GM21390 (cell line): Measurements from ENCODE around the gene GRIK4.

ENCODE experiments used
- ATAC-seq: cut with Tn5 transposase; IDR thresholded peaks from one replicate; pipeline ENCODE4 v1.9.1; 2021; ENCODE audit not compliant: unreplicated experiment

GRIK4 gene

DNA sequence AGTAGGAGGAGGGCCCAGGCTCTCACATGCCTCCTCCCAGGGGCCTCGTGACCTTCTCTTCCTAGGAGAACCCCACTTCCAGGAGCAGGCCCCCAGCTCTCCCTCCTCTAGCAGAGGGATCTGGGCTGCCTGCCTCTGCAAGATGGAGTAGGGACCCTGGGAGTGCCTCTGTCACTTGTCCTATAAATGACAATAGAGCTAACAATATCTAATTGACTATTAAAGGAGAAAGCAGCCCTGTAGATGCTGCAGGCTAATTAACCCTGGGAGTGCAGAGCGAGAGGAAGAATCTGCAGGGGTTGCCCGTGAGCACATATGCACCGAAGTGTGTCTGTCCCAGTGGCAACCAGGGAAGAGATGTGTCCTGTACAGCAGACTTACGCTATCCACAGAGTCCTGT is 184.4 kb downstream of the GRIK4 start:
- ATAC-seq = no peak

DNA sequence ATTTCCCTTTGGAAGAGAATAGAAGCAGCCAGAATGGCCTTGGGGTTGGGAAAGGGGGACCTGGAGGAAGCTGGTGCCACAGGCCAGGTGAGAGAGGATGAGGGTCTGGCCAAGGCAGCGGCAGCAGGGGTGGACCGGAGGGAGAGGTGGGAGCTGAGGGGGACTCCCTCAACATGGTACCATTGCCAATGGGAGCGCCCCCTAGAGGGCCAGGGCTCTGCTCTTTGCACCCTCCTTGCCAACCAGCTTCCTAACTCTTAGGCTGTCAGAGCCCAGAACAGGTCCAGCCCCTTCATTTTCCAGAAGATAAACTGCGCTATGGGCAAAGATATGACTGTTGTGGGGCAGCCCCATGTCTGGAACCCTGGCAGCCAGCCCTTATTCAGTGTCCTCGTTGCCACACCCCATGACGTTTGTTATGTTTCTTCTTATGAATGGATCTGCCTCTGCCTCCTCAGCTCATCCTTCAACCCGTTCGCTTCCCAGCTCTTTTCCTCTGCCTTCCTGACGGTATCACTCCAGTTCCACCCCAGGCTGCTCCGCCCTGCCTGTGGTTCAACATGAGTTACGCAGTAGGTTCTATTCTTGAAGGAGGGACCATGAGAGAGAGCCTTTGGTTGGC is 185.2 kb downstream of the GRIK4 start:
- ATAC-seq = no peak

DNA sequence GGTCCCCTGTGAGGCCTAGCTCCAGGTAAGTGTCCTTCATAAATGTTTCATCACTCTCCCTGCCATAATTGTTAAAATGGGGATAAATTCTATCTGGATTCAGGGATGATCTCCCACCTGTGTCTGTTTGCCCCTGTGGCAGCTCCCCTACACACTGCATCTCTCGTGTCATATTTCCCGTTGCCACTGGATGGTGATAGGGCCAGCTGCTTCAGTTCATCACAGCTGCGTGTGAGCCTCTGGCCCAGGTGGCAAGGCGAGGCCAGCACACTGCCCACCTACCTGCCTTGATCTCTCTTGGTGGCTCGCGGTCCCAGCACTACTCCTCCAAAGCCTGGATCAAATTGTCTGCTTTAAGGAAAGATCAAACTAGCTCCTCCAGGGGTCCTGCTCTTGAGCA is 187.4 kb downstream of the GRIK4 start:
- no peak for ATAC-seq

DNA sequence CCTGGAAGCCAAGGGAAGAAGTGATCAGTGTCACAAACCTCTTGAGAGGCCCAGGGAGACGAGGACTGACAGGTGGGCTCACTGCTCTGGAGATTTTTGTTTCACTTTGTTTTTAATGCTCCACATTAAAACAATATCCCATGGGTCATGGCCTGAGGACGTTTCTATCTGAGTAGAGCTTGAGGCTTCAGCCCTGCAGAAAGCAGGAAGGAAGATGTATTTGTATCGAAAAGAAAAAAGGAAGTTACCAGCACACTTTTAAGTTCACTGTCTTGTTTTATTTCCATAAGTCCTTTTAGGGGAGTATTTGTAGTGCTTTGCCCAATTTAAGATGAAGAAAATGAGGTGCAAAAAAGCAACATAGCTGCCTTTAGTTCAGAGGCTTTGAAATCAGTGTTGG is 191.1 kb downstream of the GRIK4 start:
- ATAC-seq = peak; percentile 35

DNA sequence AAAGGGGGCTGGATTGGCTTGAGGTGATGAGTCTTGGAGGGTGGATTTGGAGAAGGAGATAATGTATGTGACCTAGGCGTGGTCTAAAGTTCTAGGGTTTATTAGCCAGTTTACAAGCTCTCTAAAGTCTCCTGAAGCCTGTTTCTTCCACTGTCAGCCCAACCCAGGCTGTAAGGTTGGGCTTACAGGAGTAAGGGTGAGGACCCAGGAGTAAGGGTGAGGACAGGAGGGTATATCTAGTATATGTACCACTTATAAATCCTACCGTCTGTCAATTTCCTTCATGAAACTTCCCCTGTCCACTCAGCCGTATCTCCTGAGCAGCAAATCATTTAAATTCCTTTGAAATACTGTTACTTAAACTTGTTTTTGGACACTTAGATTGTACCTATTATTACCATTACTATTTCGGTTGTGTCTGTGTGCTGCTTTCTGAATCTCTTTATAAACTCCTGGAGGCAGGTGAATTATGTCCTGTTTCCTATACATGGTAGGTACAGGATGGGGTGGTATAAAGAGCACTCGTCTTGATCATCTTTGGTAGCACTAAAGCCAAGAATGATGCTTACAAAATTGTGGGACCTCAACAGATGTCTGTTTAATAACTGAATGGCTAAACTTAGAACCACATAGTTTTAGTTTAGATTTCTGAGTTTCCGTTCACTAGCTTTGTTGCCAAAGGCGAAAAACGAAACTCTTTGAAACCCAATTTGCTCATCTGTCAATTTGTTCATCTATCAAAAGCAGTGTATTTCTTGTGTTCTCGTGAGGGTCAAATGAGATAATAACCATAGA is 192.0 kb downstream of the GRIK4 start:
- ATAC-seq = peak; percentile 73

DNA sequence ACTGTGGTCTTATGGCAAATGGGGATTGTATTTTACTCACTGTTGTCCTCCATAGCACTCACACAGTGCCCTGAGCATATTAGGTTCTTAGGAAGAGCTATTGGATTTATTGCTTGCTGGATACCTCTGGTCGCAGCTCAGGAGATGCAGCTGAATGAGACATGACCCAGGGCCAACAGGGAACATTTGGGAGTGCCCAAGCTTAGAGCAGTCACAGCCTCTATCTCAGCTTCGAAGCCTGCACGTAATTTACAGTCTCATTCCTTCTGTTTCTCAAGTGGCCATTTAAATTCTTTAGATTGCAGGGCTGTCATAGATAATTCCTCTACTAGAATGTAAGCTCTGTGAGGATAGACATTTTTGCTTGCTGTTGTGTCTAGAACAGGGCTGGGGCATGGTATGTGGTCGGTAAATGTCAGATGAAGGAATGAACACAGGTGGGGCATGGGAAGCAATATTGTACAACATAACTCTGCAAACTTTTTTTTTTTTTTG is 192.8 kb downstream of the GRIK4 start:
- ATAC-seq = peak; percentile 28

DNA sequence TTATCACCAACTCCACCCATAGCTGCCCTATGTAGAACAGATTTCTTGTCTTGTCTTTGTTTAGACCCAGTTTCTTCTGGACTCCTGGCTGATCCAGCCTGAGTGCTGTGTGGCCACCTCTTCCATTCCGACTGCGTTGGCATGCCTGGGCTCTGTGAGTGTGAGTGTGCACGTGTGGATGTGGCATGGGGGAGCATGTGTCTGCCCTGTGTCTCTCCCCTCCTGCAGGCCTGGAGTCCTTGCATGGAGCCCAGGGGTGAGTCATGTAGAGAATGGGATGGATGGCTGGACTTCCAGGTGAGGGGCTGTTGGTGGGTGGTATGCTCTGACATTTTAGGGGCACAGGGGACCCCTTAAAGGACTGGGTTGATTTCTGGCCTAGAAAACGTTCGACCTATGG is 194.7 kb downstream of the GRIK4 start:
- no peak for ATAC-seq

DNA sequence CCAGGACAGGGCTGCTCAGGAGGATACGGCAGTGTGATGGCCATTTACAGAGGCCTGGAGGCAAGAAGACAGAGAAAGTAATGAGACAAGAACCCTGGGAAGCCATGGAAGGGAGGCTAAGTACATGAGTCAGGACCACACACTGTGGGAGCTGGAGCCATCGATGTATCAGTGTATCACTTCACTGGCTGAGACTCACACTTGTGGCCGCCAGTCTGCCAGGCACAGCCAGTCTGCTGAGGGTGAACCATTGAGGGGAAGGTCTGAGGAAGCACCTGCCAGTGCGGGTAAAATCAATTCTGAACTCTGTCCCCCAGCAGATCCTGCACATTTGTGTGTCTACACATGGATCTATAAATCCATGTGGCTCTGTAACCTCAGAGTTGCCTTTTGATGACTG is 195.6 kb downstream of the GRIK4 start:
- no peak for ATAC-seq

DNA sequence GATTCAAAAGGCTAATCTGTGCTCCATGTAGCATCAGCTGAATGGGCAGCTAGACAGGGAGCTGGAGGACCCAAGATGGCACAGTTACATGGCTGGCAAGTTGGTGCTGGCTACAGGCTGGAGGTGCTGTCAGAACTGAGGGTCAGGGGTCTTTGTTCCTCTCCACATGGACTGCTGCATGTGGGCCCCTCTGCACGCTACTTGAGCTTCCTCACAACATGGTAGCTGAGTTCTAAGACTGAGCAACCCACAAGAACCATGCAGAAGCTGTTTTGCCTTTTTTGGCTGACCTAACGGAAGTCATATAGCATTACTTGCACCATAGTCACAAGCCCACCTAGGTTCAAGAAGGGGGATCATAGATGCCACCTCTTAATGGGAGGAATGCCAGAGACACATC is 196.1 kb downstream of the GRIK4 start:
- no peak for ATAC-seq

DNA sequence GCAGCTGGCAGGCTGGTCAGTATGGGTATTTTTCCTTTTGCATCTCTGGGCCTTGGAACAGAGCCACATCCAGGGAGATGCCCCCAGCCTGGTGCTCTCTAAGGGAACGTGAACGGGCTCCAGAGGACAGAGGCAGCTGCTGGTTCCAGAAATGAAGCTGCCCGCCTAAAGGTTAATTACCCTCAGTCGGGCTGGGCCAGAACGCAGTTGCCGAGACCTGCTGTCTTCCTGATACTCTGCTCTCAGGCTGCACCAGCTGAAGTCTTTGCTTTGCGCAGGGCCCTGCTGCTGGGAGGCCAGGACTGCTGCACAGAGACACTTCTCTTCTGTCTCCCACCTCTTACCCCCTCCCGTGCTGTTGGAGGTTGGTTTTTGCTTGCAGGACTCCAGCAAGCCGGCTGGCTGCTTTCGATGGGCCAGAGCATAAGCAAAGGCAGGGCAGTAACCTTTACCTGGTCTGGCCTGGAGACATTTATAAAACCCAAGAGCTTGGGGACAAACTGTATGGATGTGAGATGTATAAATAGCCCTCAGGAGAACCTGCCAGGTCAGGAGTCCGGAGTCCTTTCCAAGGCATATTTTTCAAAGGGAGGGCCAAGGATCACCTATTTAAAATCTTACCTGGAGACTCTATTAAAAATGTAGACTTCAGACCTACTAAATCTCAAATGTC is 197.1 kb downstream of the GRIK4 start:
- ATAC-seq = no peak

DNA sequence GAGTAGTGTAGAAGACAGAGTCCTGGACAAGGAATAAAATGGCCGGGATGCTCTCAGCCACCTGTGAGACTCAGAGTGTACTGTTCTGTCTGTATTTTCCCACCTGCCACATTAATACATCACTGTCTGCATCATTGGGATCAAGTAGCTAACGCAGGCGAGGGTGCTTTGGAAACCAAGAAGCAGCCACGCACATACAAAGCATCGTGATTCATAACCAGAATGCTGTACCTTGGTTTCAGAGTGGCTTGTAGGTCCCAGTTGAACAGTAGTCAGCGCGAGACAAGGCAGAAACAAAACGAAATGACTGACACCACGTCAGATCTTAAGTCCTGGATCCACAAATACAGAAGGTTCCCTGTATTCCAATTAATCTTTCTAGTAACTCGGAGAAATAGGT is 198.3 kb downstream of the GRIK4 start:
- ATAC-seq = peak; percentile 90

DNA sequence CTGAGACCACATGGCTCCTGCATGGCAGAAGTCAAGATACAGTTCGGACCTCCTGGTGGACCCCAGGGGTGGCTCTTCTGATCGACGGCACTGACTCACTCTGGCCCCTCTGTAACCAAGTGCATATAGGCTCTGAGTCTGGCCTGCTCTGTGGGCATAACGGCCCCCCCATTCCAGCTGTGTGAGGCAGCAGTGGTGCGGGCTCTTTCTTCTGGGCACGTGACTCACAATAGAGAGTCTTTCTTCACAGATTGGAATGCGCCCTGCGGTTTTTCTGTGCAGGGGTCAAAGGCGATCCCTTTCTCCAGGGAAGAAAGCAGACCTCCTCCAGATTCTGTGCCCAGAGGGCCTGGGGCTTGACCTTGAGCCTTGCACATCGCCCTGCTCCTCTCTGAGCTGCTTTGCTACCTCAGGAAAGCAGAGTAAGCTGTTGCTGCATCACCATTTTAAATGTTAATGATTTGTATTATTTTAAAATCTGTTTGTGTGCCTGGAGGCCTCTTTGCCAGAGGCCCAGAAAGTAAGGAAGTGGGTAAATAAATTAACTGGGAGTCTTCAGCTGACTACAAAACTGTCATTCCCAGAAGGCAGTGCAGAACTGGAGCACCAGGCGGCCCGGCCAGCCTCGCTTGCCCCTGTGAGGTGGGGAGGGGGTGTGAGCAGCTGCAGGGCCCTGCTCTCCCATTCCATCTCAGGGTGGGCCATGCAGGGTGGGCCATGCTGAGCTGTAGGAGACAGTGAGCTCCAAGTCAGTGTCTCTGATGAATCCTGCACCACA is 199.0 kb downstream of the GRIK4 start:
- peak; percentile 24 for ATAC-seq

DNA sequence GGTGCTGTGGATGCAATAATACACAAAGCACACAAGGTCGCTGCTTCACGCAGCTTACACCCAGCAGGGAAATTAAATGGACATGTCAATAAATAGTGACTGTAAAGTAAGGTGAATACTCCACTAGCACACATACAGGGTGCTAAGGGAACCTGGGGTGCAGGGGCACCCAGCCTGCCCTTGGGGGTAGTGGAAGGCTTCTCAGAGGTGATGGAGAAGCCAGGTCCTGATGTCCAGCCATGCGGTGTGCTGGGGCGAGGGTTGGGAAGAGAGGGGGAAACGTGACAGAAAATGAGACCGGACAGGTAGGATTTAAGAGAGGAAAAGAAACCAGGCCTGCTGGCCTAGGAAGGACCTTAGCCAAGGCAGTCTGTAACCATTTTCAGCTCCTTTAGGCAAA is 200.5 kb downstream of the GRIK4 start:
- no peak for ATAC-seq

DNA sequence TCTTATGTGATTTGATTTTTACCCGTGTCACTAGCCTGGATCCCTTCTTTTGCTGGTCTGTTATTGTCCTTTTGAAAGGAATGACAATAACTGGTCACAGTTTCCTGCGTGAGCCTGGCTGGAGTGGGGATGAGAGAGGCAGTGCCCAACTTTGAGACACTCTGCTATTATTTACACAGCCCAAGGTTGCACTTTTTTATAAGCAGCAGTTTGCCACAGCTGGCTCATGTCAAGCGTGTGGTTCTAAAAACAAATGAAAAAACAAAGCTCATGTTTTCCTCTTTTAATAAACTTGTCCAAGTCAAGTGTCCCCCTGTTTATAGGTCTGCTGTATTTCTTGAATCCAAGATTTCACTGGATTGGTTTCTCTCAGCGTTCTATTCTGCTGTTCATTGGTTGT is 201.3 kb downstream of the GRIK4 start:
- ATAC-seq = no peak

DNA sequence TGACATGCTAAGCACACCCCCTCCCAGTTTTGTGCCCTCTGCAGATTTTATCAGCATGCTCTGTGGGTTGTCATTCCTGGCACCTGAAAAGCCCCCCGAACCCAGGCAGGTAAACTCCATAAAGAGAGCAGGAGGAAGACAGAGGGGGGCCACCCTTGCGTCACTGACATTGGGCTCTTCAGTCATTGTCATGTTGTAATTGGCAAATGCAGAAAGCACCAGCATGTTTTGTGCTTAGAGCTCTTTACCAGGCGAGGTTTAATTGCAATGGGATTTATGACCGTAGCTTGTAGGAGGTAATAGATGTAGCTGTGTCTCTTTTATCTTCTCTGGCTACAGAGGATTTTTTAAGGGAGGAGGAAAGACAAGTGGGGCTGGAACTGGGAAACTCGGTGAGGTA is 201.7 kb downstream of the GRIK4 start:
- no peak for ATAC-seq

DNA sequence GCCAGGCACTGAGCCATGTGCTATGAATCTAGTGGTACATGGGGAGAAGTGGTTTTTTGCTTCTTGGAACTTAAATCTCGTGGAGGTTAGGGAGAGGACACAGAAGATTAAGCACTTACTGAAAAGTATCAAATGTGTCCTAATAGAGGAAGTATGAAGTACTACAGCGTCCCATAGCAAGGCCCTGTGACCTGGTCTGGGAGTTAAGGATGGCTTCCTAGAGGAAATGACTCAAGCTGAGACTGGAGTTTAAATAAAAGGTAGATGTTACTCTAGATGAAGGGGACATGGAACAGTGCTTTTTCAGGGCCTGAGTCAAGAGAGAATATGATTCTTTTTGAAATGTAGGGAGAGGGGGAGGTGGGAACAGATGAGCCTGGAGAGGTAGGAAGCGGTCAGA is 202.9 kb downstream of the GRIK4 start:
- no peak for ATAC-seq

DNA sequence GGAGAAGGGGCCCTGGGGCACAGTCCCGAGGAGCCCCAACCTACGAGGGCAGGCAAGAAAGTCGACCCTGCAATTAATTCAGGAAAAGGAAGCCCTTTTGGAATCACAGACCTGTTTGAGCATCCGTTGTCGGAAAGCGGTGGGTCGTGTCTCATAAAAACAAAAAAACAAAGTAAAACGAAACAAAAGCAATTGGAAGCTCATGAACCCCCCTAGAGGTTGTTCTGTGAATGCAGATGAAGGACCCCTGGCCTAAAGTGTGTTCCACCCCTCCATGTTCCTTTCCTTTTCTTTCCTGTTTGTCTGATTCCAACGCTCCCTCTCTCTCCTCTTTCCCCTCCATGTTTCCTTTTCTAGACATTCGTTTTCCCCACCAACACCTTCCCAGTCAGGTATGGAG is 203.7 kb downstream of the GRIK4 start:
- ATAC-seq = no peak

DNA sequence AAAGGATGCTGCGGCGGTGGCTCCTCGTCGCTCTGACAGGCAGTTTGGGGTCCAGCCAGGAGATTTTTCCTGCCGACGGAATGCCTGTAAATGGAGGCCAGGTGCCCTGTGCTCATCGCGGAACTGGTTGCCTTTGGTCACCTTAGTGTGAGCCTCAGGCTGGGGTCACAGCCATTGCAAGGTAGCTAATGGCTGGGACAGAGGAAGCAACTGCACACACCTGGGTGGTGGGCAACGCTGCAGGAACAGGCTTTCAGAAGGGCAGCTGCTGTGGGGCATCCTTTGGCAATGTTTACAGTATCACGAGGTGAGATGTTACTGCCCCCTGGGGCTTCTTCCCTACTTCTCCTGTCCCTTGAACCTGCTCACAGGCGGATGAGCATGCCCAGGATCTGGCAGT is 205.5 kb downstream of the GRIK4 start:
- no peak for ATAC-seq

DNA sequence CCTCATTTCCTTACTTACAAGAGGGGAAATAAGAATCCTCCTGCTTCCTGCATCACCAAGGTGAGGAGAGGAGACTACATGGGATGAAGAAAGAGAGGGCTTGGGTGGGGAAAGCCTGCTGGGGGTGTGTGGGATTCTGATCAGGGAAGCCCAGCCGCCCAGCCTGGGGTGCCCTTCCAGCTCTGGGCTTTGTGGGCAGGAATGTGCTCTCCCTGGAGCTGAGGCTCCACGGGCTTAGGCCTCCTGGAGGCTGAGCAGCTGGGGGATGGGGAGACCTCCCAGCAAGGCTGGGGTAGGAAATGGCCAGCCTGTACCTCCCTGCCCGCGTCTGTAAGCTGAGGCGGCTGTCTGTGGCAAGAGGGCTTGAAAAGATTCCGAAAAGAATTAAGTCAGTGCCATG is 206.1 kb downstream of the GRIK4 start:
- no peak for ATAC-seq

DNA sequence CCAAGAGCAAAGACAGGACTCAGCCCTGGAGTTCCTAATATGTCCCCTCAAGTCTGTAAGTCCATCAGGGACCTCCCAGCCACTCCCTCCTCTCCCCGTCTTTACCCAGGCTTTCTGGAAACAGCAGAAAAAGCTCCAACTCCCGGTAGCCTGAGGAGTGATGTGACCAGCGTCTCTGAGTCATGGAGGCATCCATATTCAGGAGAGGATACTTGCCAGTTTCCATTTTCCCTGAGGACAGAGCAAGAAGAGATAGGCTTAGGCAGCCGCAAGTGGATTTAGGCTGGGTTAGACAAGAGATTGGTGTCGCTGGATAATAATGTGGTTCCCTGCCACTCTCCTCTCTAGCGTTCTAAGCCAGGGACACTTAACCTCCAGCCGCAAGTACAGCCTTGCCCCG is 206.6 kb downstream of the GRIK4 start:
- ATAC-seq = no peak

DNA sequence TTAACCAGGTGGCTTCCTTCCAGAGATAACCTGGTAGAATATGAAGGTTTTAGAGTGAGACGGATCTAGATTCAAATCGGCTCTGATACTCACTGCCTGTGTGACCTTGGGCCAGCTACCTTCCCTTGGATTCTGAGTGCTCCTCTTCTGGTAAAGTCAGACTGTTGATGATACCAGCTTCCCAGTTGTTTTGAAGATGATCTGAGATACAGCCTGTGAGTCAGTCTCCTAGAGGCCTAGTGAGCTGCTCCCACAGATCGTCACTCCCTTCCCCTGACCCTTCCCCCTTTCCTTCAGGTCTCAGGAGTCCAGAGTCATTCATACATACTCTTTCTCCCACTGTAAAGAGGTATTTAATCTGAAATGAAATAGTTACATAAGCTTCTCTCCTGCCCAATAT is 207.8 kb downstream of the GRIK4 start:
- ATAC-seq = no peak
